IPS-20b (cell line): ENCODE results near the gene GAS2L2.
A peak's percentile ranks its signal among the peaks of the same experiment; 100 is the strongest.

Source experiments
- H3K27ac ChIP-seq: one replicate; pipeline ENCODE4 v1.5.1; 2013; ENCODE audit warnings: low read length
- H3K27me3 ChIP-seq: 2 replicates; pipeline ENCODE4 v1.6.1; 2013; ENCODE audit warnings: mild to moderate bottlenecking, low read length, inconsistent platforms; ENCODE audit not compliant: insufficient read depth
- H3K36me3 ChIP-seq: 2 replicates; pipeline ENCODE4 v1.6.1; 2013; ENCODE audit warnings: low read depth, mild to moderate bottlenecking, inconsistent platforms, low read length, moderate library complexity; ENCODE audit not compliant: insufficient read depth
- H3K4me1 ChIP-seq: 2 replicates; pipeline ENCODE4 v1.6.1; 2013; ENCODE audit warnings: mild to moderate bottlenecking, control low read depth, inconsistent platforms, low read length, moderate library complexity; ENCODE audit not compliant: insufficient read depth
- H3K4me3 ChIP-seq: 2 replicates; pipeline ENCODE4 v1.5.1; 2013; ENCODE audit warnings: mild to moderate bottlenecking, low read length, inconsistent platforms
- H3K9ac ChIP-seq: 2 replicates; pipeline ENCODE4 v1.6.1; 2013; ENCODE audit warnings: low read depth, mild to moderate bottlenecking, inconsistent platforms, low read length, moderate library complexity
- H3K9me3 ChIP-seq: 2 replicates; pipeline ENCODE4 v1.6.1; 2013; ENCODE audit warnings: mild to moderate bottlenecking, low read depth, low read length, inconsistent platforms; ENCODE audit not compliant: insufficient read depth

GAS2L2 gene

GRCh38 chr17:35731917-35732805, 20.9 kb downstream of the GAS2L2 start:
- Histone ChIP-seq H3K9me3 (no peaks in the 10 kb centered on the region), H3K36me3 (no peaks in the 10 kb centered on the region), H3K9ac (peak overlapping the region; percentile 51; the same call in 1 of the 2 replicates), H3K27me3 (peaks cover 18% of the 10 kb centered on the region), H3K4me1 (peaks cover 32% of the 10 kb centered on the region), H3K4me3 (peak overlapping the region; percentile 81), H3K27ac (no peak overlapping the region)

- Histone ChIP-seq H3K9ac (peak within 1 kb of the TSS; percentile 51; the same call in 1 of the 2 replicates), H3K27me3 (peaks cover 18% of the 10 kb centered on the region), H3K4me3 (peak within 1 kb of the TSS; percentile 81), H3K9me3 (no peaks in the 10 kb centered on the region), H3K4me1 (peaks cover 32% of the 10 kb centered on the region), H3K27ac (no peak within 1 kb of the TSS), H3K36me3 (peaks cover 1% of the 10 kb centered on the region; the same call in 1 of the 2 replicates)
Measured at GRCh38 chr17:35731239-35731916, 21.7 kb downstream of the GAS2L2 start, which contains the start of gene RASL10B. RASL10B (plus strand) TSS chr17:35731639; CDS start chr17:35735185, 3,546 bp downstream.

- H3K4me3 ChIP-seq = peak overlapping the region; percentile 65; the same call in 1 of the 2 replicates
- peaks cover 7% of the 10 kb centered on the region for H3K36me3 ChIP-seq
- peaks cover 18% of the 10 kb centered on the region for H3K27me3 ChIP-seq
- no peak overlapping the region for H3K27ac ChIP-seq
- H3K4me1 ChIP-seq = peaks cover 32% of the 10 kb centered on the region
- no peaks in the 10 kb centered on the region for H3K9me3 ChIP-seq
- no peak overlapping the region for H3K9ac ChIP-seq
Measured at GRCh38 chr17:35730400-35731005, 22.5 kb downstream of the GAS2L2 start.

GRCh38 chr17:35729405-35729833, 23.6 kb downstream of the GAS2L2 start:
- Histone ChIP-seq H3K9me3 (no peaks in the 10 kb centered on the region), H3K9ac (0 out of 2 replicates have a peak overlapping the region, but pooled peaks have one; percentile 38), H3K36me3 (peaks cover 18% of the 10 kb centered on the region), H3K4me1 (peaks cover 32% of the 10 kb centered on the region), H3K27me3 (peaks cover 18% of the 10 kb centered on the region), H3K27ac (no peak overlapping the region), H3K4me3 (no peak overlapping the region)

GRCh38 chr17:35728551-35728950, 24.5 kb downstream of the GAS2L2 start:
- H3K4me3 ChIP-seq = no peak overlapping the region
- H3K9me3 ChIP-seq = no peaks in the 10 kb centered on the region
- H3K27ac ChIP-seq = no peak overlapping the region
- peaks cover 27% of the 10 kb centered on the region for H3K36me3 ChIP-seq
- H3K27me3 ChIP-seq = peaks cover 18% of the 10 kb centered on the region
- peaks cover 32% of the 10 kb centered on the region for H3K4me1 ChIP-seq
- no peak overlapping the region for H3K9ac ChIP-seq

- H3K36me3 ChIP-seq = peaks cover 36% of the 10 kb centered on the region
- H3K9me3 ChIP-seq = no peaks in the 10 kb centered on the region
Measured at GRCh38 chr17:35727635-35728034, 25.4 kb downstream of the GAS2L2 start.

GRCh38 chr17:35726953-35727460, 26.0 kb downstream of the GAS2L2 start:
- Histone ChIP-seq H3K27ac (no peak overlapping the region), H3K4me3 (no peak overlapping the region), H3K9me3 (no peaks in the 10 kb centered on the region), H3K4me1 (peaks cover 26% of the 10 kb centered on the region), H3K9ac (no peak overlapping the region), H3K27me3 (peaks cover 10% of the 10 kb centered on the region), H3K36me3 (peaks cover 42% of the 10 kb centered on the region)

More at GRCh38 chr17:35727635-35728034, 25.4 kb downstream of the GAS2L2 start:
- no peak overlapping the region for H3K4me3 ChIP-seq
- peaks cover 15% of the 10 kb centered on the region for H3K27me3 ChIP-seq
- H3K27ac ChIP-seq = no peak overlapping the region
- H3K4me1 ChIP-seq = peaks cover 28% of the 10 kb centered on the region
- no peak overlapping the region for H3K9ac ChIP-seq

GRCh38 chr17:35726127-35726952, 26.7 kb downstream of the GAS2L2 start:
- Histone ChIP-seq H3K36me3 (peaks cover 49% of the 10 kb centered on the region), H3K4me1 (peaks cover 26% of the 10 kb centered on the region), H3K4me3 (no peak overlapping the region), H3K9ac (no peak overlapping the region), H3K27ac (no peak overlapping the region), H3K9me3 (no peaks in the 10 kb centered on the region), H3K27me3 (peaks cover 10% of the 10 kb centered on the region)

GRCh38 chr17:35725802-35726126, 27.3 kb downstream of the GAS2L2 start:
- peaks cover 49% of the 10 kb centered on the region for H3K36me3 ChIP-seq
- peaks cover 5% of the 10 kb centered on the region for H3K27me3 ChIP-seq
- H3K27ac ChIP-seq = no peak overlapping the region
- H3K9me3 ChIP-seq = no peaks in the 10 kb centered on the region
- H3K4me1 ChIP-seq = peaks cover 22% of the 10 kb centered on the region
- H3K4me3 ChIP-seq = no peak overlapping the region
- H3K9ac ChIP-seq = no peak overlapping the region

GRCh38 chr17:35725058-35725457, 28.0 kb downstream of the GAS2L2 start:
- Histone ChIP-seq H3K36me3 (peaks cover 49% of the 10 kb centered on the region), H3K4me3 (no peak overlapping the region), H3K27me3 (no peaks in the 10 kb centered on the region), H3K9me3 (no peaks in the 10 kb centered on the region), H3K27ac (no peak overlapping the region), H3K9ac (no peak overlapping the region), H3K4me1 (peaks cover 16% of the 10 kb centered on the region)

- Histone ChIP-seq H3K4me1 (peaks cover 4% of the 10 kb centered on the region), H3K9ac (no peak overlapping the region), H3K4me3 (no peak overlapping the region), H3K27ac (no peak overlapping the region), H3K27me3 (no peaks in the 10 kb centered on the region), H3K9me3 (no peaks in the 10 kb centered on the region), H3K36me3 (peaks cover 58% of the 10 kb centered on the region)
Measured at GRCh38 chr17:35723735-35724134, 29.3 kb downstream of the GAS2L2 start.
